HepG2 (cell line): Measurements from ENCODE around the gene CREBZF. TPM values are rescaled to one million over a fixed set of nuclear protein-coding genes. Genes with fewer than 3 reads are reported as not detected.

Experiments used
- CHD4 ChIP-seq: fragments of 200-600 bp; sonication (generic); IDR thresholded peaks from 2 replicates; pipeline ENCODE4 v1.7.0; 2017; ENCODE audit warnings: mild to moderate bottlenecking, low read length, borderline replicate concordance
- ELF4 ChIP-seq: sonication (generic); formaldehyde crosslinking; IDR thresholded peaks from 2 replicates; pipeline ENCODE4 v1.5.0; 2020; ENCODE audit warnings: missing genetic modification reagents, mild to moderate bottlenecking, moderate library complexity, borderline replicate concordance
- HMGXB4 ChIP-seq, 2 experiments: sonication (generic) in 1 of 2; formaldehyde crosslinking in 1 of 2; IDR thresholded peaks; 2 replicates each; pipeline versions ENCODE4 v1.4.0 to v1.6.1; 2018 to 2020; ENCODE audit warnings: missing genetic modification reagents in 2 of 2, borderline replicate concordance in 1 of 2, low read depth in 1 of 2, mild to moderate bottlenecking in 1 of 2, missing biosample characterization in 1 of 2
- IKZF5 ChIP-seq: IDR thresholded peaks from 2 replicates; pipeline ENCODE4 v1.6.1; 2018; ENCODE audit warnings: missing genetic modification reagents, mild to moderate bottlenecking, missing compliant biosample characterization
- MXD1 ChIP-seq: sonication (generic); formaldehyde crosslinking; IDR thresholded peaks from 2 replicates; pipeline ENCODE4 v1.4.0; 2020; ENCODE audit warnings: mild to moderate bottlenecking, missing genetic modification reagents
- MXD4 ChIP-seq: IDR thresholded peaks from 2 replicates; pipeline ENCODE4 v1.6.1; 2016; ENCODE audit warnings: mild to moderate bottlenecking, missing biosample characterization, missing genetic modification reagents
- NKX3-1 ChIP-seq: sonication (generic); formaldehyde crosslinking; IDR thresholded peaks from 2 replicates; pipeline ENCODE4 v1.5.0; 2020; ENCODE audit warnings: missing genetic modification reagents
- RAD21 ChIP-seq: fragments of 450-650 bp; formaldehyde crosslinking; IDR thresholded peaks from 2 replicates; pipeline ENCODE4 v1.5.0; 2020; ENCODE audit warnings: mild to moderate bottlenecking
- SMYD3 ChIP-seq: sonication (generic); formaldehyde crosslinking; IDR thresholded peaks from 2 replicates; pipeline ENCODE4 v1.8.1; 2023; ENCODE audit warnings: mild to moderate bottlenecking, missing genetic modification reagents
- SP1 ChIP-seq, 2 experiments: fragments of 450-650 bp in 1 of 2; sonication (generic) in 1 of 2; formaldehyde crosslinking in 1 of 2; IDR thresholded peaks; 2 replicates each; pipeline versions ENCODE4 v1.4.0 to v1.6.1; 2016 to 2020; ENCODE audit warnings: missing genetic modification reagents in 1 of 2
- TOE1 ChIP-seq: sonication (generic); formaldehyde crosslinking; IDR thresholded peaks from 2 replicates; pipeline ENCODE4 v1.4.0; 2020; ENCODE audit warnings: mild to moderate bottlenecking, missing genetic modification reagents
- TRIM22 ChIP-seq: fragments of 450-650 bp; IDR thresholded peaks from 2 replicates; pipeline ENCODE4 v1.6.1; 2017
- ZBTB25 ChIP-seq: IDR thresholded peaks from 2 replicates; pipeline ENCODE4 v1.6.1; 2018; ENCODE audit warnings: missing genetic modification reagents
- ZFAT ChIP-seq: sonication (generic); formaldehyde crosslinking; conservative IDR thresholded peaks from 2 replicates; pipeline ENCODE4 v1.8.1; 2023; ENCODE audit warnings: missing genetic modification reagents, inconsistent platforms
- ZFP36L2 ChIP-seq: sonication (generic); formaldehyde crosslinking; IDR thresholded peaks from 2 replicates; pipeline ENCODE4 v1.4.0; 2020; ENCODE audit warnings: missing genetic modification reagents
- ZNF329 ChIP-seq: sonication (generic); formaldehyde crosslinking; IDR thresholded peaks from 2 replicates; pipeline ENCODE4 v1.9.0; 2021; ENCODE audit warnings: low read depth, mild to moderate bottlenecking, missing genetic modification reagents
- ZNF44 ChIP-seq: sonication (generic); formaldehyde crosslinking; IDR thresholded peaks from 2 replicates; pipeline ENCODE4 v1.5.1; 2020; ENCODE audit warnings: mild to moderate bottlenecking, missing genetic modification reagents
- ZNF580 ChIP-seq: IDR thresholded peaks from 2 replicates; pipeline ENCODE4 v1.6.1; 2016; ENCODE audit warnings: low read depth, borderline replicate concordance
- ZNF766 ChIP-seq: sonication (generic); formaldehyde crosslinking; IDR thresholded peaks from 2 replicates; pipeline ENCODE4 v1.5.0; 2020; ENCODE audit warnings: missing genetic modification reagents, borderline replicate concordance
- ZSCAN5A ChIP-seq: sonication (generic); formaldehyde crosslinking; IDR thresholded peaks from 2 replicates; pipeline ENCODE4 v1.8.0; 2022; ENCODE audit warnings: mild to moderate bottlenecking, missing genetic modification reagents, borderline replicate concordance
- polyA plus RNA-seq, 8 experiments: library from polyadenylated mRNA; depleted of rRNA in 3 of 8; stranded (reverse) in 7 of 8; unstranded in 1 of 8; fragments of >200 nt; fragmentation: Illumina TruSeq in 4 of 8; extraction: Trizol in 4 of 8; gene quantifications; 2 replicates each; pipeline versions ENCODE4 v1.2.1 to v1.2.3, GENCODE V29; 2011 to 2016; ENCODE audit warnings: low read depth in 4 of 8, missing spikeins in 1 of 8, mixed read lengths in 1 of 8; ENCODE audit not compliant: insufficient read depth in 1 of 8
- total RNA-seq, 5 experiments: library from RNA; depleted of rRNA; stranded (reverse); fragments of >200 nt; fragmentation: Illumina TruSeq; extraction: Trizol; gene quantifications; 2 replicates each; pipeline ENCODE4 v1.2.3, GENCODE V29; 2016; ENCODE audit warnings: low read depth in 1 of 5

Gene CREBZF
- total and polyA plus RNA-seq, 2 of the 13 experiments (the other 11 are each of a cell fraction or from before 2014, with no cell fraction given) = 30.6 to 43.1 TPM

GRCh38 chr11:85627998-85628770 lies 36.7 kb downstream of the CREBZF start, which contains the start of gene TMEM126B (continued):
- TF ChIP-seq IKZF5 (CRISPR knock-in tag) = peak; percentile 73; the same call in 1 of the 2 replicates
- TF ChIP-seq ZNF329 (CRISPR knock-in tag) = peak; percentile 61; the same call in 1 of the 2 replicates
- no peak; the same call in 1 of the 2 replicates for TF ChIP-seq MXD4
- TF ChIP-seq SP1 (IDR thresholded peaks at IDR 0.05) = no peak
- peak; percentile 93 for TF ChIP-seq SP1 (CRISPR knock-in tag; IDR thresholded peaks at IDR 0.05)
- peak; percentile 83; the same call in 1 of the 2 replicates for TF ChIP-seq ZSCAN5A (CRISPR knock-in tag)
- no peak for TF ChIP-seq ZBTB25 (CRISPR knock-in tag)
- TF ChIP-seq ZFAT (CRISPR knock-in tag) = no peak
- TF ChIP-seq SMYD3 (CRISPR knock-in tag) = 0 out of 2 replicates have a peak, but pooled peaks have one; percentile 75
- TF ChIP-seq HMGXB4 (CRISPR knock-in tag; IDR thresholded peaks at IDR 0.05; ENCODE audit: borderline replicate concordance in 1 of 2, low read depth in 1 of 2) = peak in 1 of 2 experiments; percentile 66; a peak in 2 of 4 replicates
- no peak for TF ChIP-seq CHD4
- TF ChIP-seq ZNF580 = no peak
- no peak; the same call in none of the 2 replicates for TF ChIP-seq NKX3-1 (CRISPR knock-in tag)
- TF ChIP-seq RAD21 = no peak
- TF ChIP-seq ZNF44 (CRISPR knock-in tag) = no peak
- TF ChIP-seq ZFP36L2 = no peak
- TF ChIP-seq TOE1 (CRISPR knock-in tag) = no peak
- no peak for TF ChIP-seq TRIM22
- no peak for TF ChIP-seq ZNF766
- no peak for TF ChIP-seq ELF4 (CRISPR knock-in tag)
- no peak; the same call in 1 of the 2 replicates for TF ChIP-seq MXD1 (CRISPR knock-in tag)
